Gastrocnemius medialis (tissue), 4 donors: ENCODE data around the gene AFF3.

Experiments used
- POLR2A ChIP-seq, 2 donors: fragments of 450-650 bp; IDR thresholded peaks; one replicate each; pipeline ENCODE4 v1.6.1; 2017; ENCODE audit warnings: antibody characterized with exemption in 2 of 2, mild to moderate bottlenecking in 2 of 2, moderate library complexity in 2 of 2
- TF ChIP-seq, protein P1 (sequence below), 5 experiments: fragments of 450-650 bp in 3 of 5; fragments of 200-600 bp in 2 of 5; sonication (generic) in 2 of 5; IDR thresholded peaks in 4 of 5; conservative IDR thresholded peaks in 1 of 5; 1 replicate in 4 of 5; 2 replicates in 1 of 5; pipeline ENCODE4 v1.5.1; 2016 to 2019; ENCODE audit warnings: antibody characterized with exemption in 5 of 5, mild to moderate bottlenecking in 3 of 5, moderate library complexity in 3 of 5

DNA sequence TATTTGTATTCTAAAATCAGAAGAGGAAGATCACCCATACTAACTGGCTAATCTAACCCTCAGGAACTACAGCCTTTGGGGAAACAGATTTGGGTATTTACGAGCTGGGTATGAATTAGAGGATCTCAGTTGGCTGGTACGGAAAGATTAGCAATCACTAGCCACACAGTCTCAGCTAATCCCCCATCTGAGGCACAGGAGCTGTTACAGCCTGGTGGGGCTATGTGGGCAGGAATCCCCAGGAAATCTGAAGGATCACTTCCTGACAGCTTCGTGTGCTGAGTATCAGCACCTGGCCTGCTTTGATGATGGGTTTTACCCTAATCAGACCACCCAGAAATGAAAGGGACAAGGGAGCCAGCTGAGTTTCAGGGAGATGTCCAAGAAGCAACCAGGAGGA lies 206.3 kb downstream of the AFF3 start:
- TF ChIP-seq, protein P1, sequence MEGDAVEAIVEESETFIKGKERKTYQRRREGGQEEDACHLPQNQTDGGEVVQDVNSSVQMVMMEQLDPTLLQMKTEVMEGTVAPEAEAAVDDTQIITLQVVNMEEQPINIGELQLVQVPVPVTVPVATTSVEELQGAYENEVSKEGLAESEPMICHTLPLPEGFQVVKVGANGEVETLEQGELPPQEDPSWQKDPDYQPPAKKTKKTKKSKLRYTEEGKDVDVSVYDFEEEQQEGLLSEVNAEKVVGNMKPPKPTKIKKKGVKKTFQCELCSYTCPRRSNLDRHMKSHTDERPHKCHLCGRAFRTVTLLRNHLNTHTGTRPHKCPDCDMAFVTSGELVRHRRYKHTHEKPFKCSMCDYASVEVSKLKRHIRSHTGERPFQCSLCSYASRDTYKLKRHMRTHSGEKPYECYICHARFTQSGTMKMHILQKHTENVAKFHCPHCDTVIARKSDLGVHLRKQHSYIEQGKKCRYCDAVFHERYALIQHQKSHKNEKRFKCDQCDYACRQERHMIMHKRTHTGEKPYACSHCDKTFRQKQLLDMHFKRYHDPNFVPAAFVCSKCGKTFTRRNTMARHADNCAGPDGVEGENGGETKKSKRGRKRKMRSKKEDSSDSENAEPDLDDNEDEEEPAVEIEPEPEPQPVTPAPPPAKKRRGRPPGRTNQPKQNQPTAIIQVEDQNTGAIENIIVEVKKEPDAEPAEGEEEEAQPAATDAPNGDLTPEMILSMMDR (IDR thresholded peaks at IDR 0.05 in 4 of 5, conservative IDR thresholded peaks at IDR 0.05 in 1 of 5): no peak
- no peak for TF ChIP-seq POLR2A (IDR thresholded peaks at IDR 0.05)
